ENCODE data around the gene TAF9B.
"Not testable (repeated sequence)": the region's sequence is repeated elsewhere in the genome, so short reads cannot be mapped to it uniquely, and the experiment has no call there.

Gene TAF9B

DNA sequence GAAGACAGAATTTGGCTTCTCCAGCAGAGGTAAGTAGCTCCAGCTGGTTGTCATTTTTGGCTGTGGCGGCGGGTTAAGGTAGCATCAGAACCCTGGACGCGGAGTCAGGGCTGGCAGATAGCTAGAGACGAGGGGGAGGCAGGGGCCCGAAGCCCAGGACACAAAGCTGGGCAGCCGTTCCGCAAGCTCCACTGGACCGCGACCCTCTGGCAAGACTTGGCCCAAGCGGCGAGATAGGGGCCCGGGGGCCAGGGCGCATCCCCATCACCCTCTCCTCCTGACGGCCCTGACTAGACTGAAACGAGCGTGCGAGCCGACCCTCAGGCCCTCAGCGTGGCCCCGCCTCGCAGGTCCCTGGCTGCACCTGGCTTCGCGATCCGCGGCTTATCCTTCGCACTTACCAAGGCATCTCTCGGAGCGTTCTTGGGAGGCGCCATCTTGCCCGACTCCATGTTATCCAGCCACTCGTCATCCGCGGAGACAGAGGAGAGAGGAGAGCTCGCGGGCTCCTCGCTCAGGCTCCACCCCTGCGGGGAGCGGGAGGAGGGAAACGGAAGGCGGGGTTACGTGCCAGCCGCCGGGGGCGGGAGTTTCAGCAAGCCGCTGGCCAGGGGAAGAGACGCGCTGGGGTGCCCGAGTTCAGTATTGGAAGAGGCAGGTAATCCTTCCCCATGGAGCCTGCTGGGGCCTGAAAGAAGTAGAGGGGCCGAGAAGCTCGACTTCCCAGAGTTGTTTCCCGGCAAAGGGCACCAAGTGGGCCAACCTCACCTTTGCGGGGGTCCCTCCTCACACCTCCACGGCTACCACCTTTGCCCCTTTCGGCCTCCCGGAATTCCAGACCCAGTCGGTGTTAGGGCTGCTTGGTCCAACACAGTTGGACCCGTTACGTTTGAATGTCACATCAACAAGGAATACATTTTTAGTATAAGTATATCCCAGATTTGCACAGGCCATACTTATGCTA lies at the start of gene TAF9B:
TSS of gene TAF9B (minus strand) at position 491 of the 964 bp plus-strand sequence. CDS start at position 452, 39 bp downstream.
- peak; percentile 0 to 86 (median 72) for DNase-seq

DNA sequence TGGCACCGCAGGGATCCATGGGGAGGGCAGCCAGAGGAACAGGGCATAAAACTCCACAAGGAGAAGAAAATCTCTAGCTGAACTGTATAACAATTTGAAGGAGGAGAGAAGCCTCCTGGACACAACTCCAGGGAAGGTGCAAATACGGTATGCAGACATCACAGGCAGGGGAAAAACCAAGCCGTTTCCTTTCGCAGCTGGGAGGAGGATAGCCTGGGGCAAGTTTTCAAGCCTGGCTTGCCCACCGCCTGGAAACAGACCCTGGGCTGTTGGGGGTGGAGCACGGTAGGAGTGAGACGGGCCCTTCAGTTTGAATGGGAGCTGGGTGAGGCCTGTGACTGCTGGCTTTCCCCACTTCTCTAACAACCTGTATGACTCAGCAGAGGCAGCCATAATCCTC lies 43.4 kb upstream of the TAF9B start:
- no peak for DNase-seq

DNA sequence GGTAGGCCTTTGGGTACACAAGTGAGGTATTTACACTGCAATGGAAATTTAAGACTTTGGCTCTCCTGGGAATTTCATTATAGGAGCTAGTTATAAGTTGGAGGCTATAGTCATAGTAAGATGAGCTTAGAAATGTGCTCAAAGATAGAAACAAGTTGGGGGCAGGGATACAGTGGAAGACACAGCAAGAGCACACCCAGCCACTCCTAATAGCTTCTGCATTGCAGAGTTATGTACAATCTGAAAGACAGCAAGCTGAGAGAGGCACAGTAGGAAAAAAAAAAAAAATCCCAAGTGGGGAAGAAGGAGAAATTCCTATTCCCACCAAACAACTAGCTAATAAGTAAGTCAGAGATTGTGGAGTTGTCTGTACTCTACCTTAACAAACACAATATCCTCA lies 41.9 kb upstream of the TAF9B start:
- DNase-seq: no peak

DNA sequence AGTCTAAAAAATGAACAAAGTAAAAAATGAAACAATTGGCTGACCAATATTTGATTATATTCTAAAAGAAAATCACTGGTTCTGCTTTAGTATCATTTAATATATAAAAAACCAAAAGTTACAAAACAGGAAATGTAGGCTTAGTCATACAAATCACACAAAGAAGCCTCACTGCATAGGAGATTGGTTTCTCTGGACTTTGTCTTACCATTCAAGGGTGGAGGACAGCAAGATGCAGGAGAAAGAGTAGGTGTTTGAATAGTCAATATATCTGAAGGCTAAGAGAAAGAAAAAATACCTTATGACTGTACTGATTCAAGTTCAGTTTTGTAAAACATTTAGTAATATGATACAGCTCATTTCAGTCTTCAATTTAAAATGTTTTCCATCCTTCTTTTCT lies 28.6 kb upstream of the TAF9B start:
- DNase-seq: no peak

DNA sequence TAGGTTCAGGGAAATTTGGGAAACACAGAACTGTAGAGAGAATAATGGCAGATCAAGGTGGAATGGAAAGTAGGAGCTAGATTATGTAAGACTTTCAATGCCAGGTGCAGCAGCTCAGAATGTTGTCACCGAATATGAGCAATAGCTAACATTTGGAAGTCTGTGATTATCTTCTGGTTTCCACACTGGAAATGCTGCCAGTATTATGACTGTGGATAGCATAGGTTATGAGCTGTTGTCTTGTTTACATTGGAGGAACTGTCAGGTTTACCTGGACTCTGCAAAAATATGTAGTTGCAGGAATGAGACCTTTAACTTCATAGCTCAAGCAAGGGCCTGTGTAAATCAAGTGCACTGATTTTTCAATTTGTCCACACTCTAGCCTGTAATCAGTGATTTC lies 26.0 kb upstream of the TAF9B start:
- no peak for DNase-seq

- DNase-seq: not testable (repeated sequence)
Observed at GRCh38 chrX:78163175-78163574, 23.7 kb upstream of the TAF9B start.

DNA sequence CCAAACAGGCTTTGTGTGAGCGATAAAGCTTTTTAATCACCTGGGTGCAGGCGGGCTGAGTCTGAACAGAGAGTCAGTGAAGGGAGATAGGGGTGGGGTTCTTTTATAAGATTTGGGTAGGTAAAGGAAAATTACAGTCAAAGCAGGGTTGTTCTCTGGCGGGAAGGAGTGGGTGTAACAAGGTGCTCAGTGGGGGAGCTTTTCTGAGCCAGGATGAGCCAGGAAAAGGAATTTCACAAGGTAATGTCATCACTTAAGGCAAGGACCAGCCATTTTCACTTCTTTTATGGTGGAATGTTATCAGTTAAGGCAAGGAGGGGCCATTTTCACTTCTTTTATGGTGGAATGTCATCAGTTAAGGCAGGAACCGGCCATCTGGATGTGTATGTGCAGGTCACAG lies 21.3 kb upstream of the TAF9B start:
- DNase-seq: not testable (repeated sequence)

- DNase-seq: not testable (repeated sequence)
Observed at GRCh38 chrX:78157846-78158245, 18.4 kb upstream of the TAF9B start.

- DNase-seq: not testable (repeated sequence)
Observed at GRCh38 chrX:78157373-78157772, 17.9 kb upstream of the TAF9B start.

- DNase-seq: not testable (repeated sequence)
Observed at GRCh38 chrX:78147002-78147540, 7.6 kb upstream of the TAF9B start.

DNA sequence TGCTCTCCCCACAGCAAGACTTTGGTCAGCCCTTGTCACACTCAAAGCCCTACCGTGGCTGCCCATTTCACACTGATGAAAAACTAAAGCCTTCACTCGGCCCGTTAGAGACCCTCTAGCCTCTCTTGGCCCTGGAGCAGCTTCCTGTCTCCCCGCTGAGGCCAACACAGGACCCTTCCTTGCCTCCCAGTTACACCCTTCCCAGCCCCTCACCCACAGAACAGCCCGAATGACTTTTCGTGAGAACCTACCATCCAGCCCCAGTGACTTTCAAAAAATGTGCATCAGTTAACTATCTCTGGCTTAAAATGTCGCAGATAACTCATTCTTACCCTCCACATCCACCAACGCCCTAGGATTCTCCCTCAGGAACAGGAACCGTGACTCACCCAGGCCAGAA lies 756 bp upstream of the TAF9B start:
- no peak for DNase-seq

- DNase-seq: no peak
Observed at GRCh38 chrX:78133238-78133960, 6.1 kb downstream of the TAF9B start.

DNA sequence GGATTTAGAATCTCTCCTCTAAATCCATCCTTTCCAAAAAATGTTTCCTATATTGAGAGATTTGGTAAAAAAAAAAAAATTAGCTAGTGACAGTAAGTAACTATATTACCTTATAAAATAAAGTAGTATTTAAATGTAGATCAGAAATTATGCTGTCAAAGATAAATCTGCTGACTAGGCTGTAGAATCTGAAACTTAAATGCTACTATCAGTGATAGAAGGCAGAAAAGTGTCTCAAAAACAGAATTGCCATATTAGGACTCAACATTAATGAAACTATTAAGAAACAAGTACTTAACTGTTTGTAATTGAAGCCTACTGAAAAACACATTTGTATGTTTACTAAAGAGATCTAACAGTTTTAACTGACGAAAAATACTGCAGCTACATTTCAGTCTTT lies 8.3 kb downstream of the TAF9B start:
- no peak for DNase-seq

DNA sequence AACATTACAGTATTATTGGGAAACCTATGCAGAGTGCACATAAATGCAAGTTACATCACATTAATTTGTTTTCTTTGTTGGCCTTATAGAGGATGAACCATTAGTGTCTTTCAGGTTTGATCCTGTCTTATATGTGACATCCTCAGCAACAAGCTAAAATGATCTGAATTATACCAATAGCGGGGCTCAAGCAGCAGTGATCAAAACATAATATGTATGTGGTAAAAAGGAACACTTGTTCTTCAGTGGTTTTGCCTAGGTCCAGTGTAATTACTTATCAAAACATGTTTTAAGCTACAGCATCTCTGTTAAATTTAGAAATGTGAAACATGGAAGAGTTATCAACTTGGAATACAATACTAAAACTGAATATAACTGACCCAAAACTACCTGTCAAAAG lies 9.1 kb downstream of the TAF9B start:
- DNase-seq: no peak

DNA sequence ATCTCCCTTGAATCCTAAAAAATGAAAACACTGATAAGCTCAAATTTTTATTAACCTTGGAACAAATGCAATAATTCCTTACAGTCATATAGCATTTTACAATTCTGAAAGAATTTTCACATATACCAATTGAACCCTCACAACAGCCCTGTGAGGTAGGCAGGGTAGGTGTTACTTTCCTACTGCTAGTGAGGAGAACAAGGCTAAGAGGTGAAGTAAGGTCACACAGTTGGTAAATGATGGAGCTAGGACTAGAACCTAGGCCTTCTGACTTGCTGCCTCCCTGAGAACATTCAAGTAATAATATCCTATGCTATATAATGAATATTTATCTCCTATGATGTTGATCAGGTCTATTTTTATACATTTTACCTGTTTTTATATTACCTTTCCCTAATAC lies 9.7 kb downstream of the TAF9B start:
- no peak for DNase-seq

DNA sequence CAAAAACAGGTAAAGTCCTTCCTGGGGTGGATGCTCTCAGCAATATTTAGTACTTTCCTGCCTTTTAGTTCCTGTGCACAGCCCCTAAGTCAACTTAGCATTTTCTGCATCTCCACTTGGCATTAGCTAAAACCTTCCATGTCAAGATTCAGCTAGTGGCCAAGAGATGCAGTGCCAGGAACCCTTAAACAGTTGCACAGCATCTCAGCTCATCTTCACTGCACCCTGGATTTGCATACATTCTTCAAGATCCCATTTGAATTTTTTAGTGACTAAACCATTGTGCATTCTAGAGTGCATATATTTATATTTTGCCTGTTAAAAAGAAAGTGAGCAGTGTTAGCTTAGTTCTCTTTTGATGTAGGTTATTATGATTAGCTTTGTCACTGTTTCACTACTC lies 13.7 kb downstream of the TAF9B start:
- DNase-seq: not testable (repeated sequence)

GRCh38 chrX:78125148-78125547 lies 14.3 kb downstream of the TAF9B start:
- no peak for DNase-seq

DNA sequence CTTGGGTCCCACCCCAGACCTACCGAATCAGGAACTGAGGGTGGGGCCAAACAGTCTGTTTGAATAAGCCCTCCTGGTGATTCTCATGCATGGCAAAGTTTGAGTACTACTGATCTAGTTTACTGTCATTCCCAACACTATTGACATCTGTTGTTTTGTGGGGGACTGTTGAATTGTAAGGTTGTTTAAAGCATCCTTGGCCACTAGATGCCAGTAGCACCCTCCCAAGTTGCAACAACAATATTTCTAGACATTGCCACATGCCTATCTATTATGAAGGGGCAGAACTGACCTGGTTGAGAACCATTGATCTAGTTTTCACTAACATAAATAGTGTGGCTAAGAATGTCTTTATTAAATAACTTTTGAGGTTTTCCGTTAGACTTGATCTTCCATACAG lies 15.1 kb downstream of the TAF9B start:
- no peak for DNase-seq

GRCh38 chrX:78123190-78123589 lies 16.3 kb downstream of the TAF9B start:
- DNase-seq: no peak

DNA sequence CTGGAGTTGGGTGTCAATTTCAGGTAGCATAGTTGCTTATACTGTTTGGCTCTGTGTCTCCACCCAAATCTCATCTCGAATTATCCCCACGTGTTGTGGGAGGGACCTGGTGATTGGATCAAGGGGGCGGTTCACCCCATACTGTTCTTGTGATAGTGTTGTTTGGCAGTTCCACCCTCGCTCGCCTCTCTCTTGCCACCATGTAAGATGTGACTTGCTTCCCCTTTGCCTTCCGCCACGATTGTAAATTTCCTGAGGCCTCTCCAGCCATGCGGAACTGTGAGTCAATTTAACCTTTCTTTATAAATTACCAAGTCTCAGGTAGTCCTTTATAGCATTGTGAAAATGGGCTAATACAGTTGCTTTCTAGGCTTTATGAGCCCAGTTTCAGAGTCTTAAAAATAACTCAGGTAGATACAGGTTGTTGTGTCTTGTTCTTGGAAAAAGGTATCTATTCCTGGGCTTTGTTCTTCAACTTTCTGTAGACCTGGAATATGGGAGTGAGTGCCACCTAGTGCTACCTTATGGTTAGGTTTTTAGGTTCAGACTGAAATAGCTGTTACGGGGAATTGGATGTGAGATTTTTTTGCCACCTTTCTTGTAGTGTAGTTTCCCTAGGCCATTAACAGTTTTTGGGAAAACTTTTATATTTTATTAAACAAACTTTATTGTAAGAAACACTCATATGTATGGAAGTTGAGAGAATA lies 19.8 kb downstream of the TAF9B start:
- DNase-seq: no peak

DNA sequence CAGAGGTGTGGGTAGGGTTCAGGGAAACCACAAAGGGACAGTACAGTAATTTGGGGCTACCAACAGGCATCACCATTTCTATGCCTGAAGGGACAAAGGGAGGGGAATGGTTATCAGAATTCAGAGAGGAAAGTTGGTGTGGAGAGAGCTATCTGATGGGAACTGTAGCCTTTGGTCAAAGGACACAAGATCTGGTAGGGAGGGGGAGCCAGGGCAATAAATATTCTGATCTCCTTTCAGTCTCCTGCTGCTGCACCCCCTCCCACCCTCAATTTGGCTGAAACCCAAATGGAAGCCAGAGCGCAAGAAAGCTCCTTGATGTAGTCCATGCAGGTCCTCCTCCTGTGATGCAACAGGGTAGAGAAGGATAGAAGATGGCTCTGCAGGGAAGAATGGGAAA lies 20.8 kb downstream of the TAF9B start:
- no peak for DNase-seq

GRCh38 chrX:78116766-78117165 lies 22.7 kb downstream of the TAF9B start:
- no peak for DNase-seq
